Thyroid gland (tissue), 4 donors: ENCODE results near the gene P2RY12.

ENCODE experiments used
- CTCF ChIP-seq, 6 experiments: fragments of 200-600 bp in 3 of 6; fragments of 450-650 bp in 3 of 6; sonication (generic) in 3 of 6; IDR thresholded peaks; one replicate each; pipeline ENCODE4 v1.5.1; 2016 to 2019; ENCODE audit warnings: antibody characterized with exemption in 6 of 6, mild to moderate bottlenecking in 2 of 6, inconsistent platforms in 1 of 6, moderate library complexity in 1 of 6
- POLR2A ChIP-seq, 2 donors: fragments of 450-650 bp; IDR thresholded peaks; one replicate each; pipeline ENCODE4 v1.6.1; 2017; ENCODE audit warnings: antibody characterized with exemption in 2 of 2, mild to moderate bottlenecking in 2 of 2, moderate library complexity in 1 of 2

- no peak for TF ChIP-seq CTCF (IDR thresholded peaks at IDR 0.05)
- TF ChIP-seq POLR2A (IDR thresholded peaks at IDR 0.05): no peak
Observed at GRCh38 chr3:151403246-151403645, 18.7 kb upstream of the P2RY12 start.
